ENCODE measurements around the gene LAMA3.

The LAMA3 gene

GRCh38 chr18:23970161-23971096, 281.2 kb downstream of the LAMA3 start:
- DNase-seq (ENCODE audit: low read depth) = peak; percentile 39
- TF ChIP-seq CTCF (IDR thresholded peaks at IDR 0.05; ENCODE audit: insufficient read depth, low read depth, low read length, missing control alignments) = no peak
- no peak overlapping the region for H3K4me3 ChIP-seq (ENCODE audit: low read depth, low read length)

- H3K4me3 ChIP-seq (ENCODE audit: low read depth, low read length) = no peak overlapping the region
- TF ChIP-seq CTCF (IDR thresholded peaks at IDR 0.05; ENCODE audit: insufficient read depth, low read depth, low read length, missing control alignments) = no peak
- DNase-seq (ENCODE audit: low read depth) = no peak
Observed at GRCh38 chr18:23971097-23971440, 281.8 kb downstream of the LAMA3 start.

- H3K4me3 ChIP-seq (ENCODE audit: low read depth, low read length) = no peak overlapping the region
- DNase-seq (ENCODE audit: low read depth) = no peak
- no peak for TF ChIP-seq CTCF (IDR thresholded peaks at IDR 0.05; ENCODE audit: insufficient read depth, low read depth, low read length, missing control alignments)
Observed at GRCh38 chr18:23971666-23972230, 282.5 kb downstream of the LAMA3 start.

- TF ChIP-seq CTCF (IDR thresholded peaks at IDR 0.05; ENCODE audit: insufficient read depth, low read depth, low read length, missing control alignments) = no peak
- no peak overlapping the region for H3K4me3 ChIP-seq (ENCODE audit: low read depth, low read length)
- peak; percentile 76 for DNase-seq (ENCODE audit: low read depth)
Observed at GRCh38 chr18:23972453-23972852, 283.2 kb downstream of the LAMA3 start.

GRCh38 chr18:23977103-23977502, 287.9 kb downstream of the LAMA3 start:
- DNase-seq (ENCODE audit: low read depth) = no peak
- H3K4me3 ChIP-seq (ENCODE audit: low read depth, low read length) = no peak overlapping the region
- TF ChIP-seq CTCF (IDR thresholded peaks at IDR 0.05; ENCODE audit: insufficient read depth, low read depth, low read length, missing control alignments) = no peak

- TF ChIP-seq CTCF (IDR thresholded peaks at IDR 0.05; ENCODE audit: insufficient read depth, low read depth, low read length, missing control alignments) = no peak
- DNase-seq (ENCODE audit: low read depth) = no peak
Observed at GRCh38 chr18:23977719-23978483, 288.6 kb downstream of the LAMA3 start.

More at GRCh38 chr18:23977719-23978483, 288.6 kb downstream of the LAMA3 start:
- H3K4me3 ChIP-seq (ENCODE audit: low read depth, low read length) = no peak overlapping the region

Data from GM12865 (cell line).